HG03135 (cell line): ENCODE measurements around the gene TNFSF13.
"Not testable (repeated sequence)": the region's sequence is repeated elsewhere in the genome, so short reads cannot be mapped to it uniquely, and the experiment has no call there.

ENCODE experiments used
- ATAC-seq: cut with Tn5 transposase; IDR thresholded peaks from one replicate; pipeline ENCODE4 v1.9.1; 2021; ENCODE audit warnings: mild to moderate bottlenecking, moderate library complexity; ENCODE audit not compliant: unreplicated experiment

The TNFSF13 gene

GRCh38 chr17:7589891-7590691 lies 31.5 kb downstream of the TNFSF13 start, which contains the start of gene SOX15:
SOX15 (minus strand) TSS chr17:7590094; CDS start chr17:7589676, 418 bp downstream.
- ATAC-seq: no peak

GRCh38 chr17:7590743-7591142 lies 32.2 kb downstream of the TNFSF13 start:
- no peak for ATAC-seq

- ATAC-seq: no peak
Measured at GRCh38 chr17:7591596-7591995, 33.0 kb downstream of the TNFSF13 start.

- ATAC-seq: no peak
Measured at GRCh38 chr17:7592422-7593021, 34.0 kb downstream of the TNFSF13 start.

GRCh38 chr17:7593296-7593695 lies 34.7 kb downstream of the TNFSF13 start:
- ATAC-seq: no peak

- ATAC-seq: not testable (repeated sequence)
Measured at GRCh38 chr17:7597561-7597960, 39.0 kb downstream of the TNFSF13 start.

GRCh38 chr17:7606280-7606679 lies 47.7 kb downstream of the TNFSF13 start:
- ATAC-seq: no peak

GRCh38 chr17:7610641-7611040 lies 52.1 kb downstream of the TNFSF13 start:
- ATAC-seq: no peak
